H1 (cell line): ENCODE results near the gene MMP25. TPM values are rescaled to one million over a fixed set of nuclear protein-coding genes. Genes with fewer than 3 reads are reported as not detected.

Experiments
- CTCF ChIA-PET: fragments of 300-600 bp; sonication (Branson Sonifier 250); formaldehyde crosslinking; loops from one replicate; lab custom pipeline; 2021; ENCODE audit not compliant: partially characterized antibody; lab: Charles Lee
- POLR2A ChIA-PET: fragments of 300-600 bp; sonication (Branson Sonifier 250); formaldehyde crosslinking; loops from one replicate; lab custom pipeline; 2021; ENCODE audit warnings: inconsistent platforms; ENCODE audit not compliant: partially characterized antibody; lab: Charles Lee
- DNase-seq, 2 experiments: peaks; one replicate each; pipeline versions ENCODE4 v3.0.0 to v3.0.0-alpha.2; 2010 to 2022; ENCODE audit warnings: low spot score in 2 of 2, low read depth in 1 of 2, mixed read lengths in 1 of 2
- FAIRE-seq: peaks from 2 replicates; lab custom pipeline; 2011; peaks lifted over from hg19 to GRCh38; lab: Jason Lieb, UNC
- H2AFZ ChIP-seq: 2 replicates; pipeline ENCODE4 v1.8.1; 2012; ENCODE audit warnings: low read length, inconsistent platforms
- H2AK5ac ChIP-seq: 2 replicates; pipeline ENCODE4 v1.6.1; 2013; ENCODE audit warnings: low read depth, low read length
- H2BK120ac ChIP-seq: replicated peaks from 2 replicates; pipeline ENCODE3; 2013; ENCODE audit warnings: low read depth, low read length, inconsistent platforms
- H2BK12ac ChIP-seq: 2 replicates; pipeline ENCODE4 v1.6.1; 2013; ENCODE audit warnings: low read depth, low read length
- H2BK15ac ChIP-seq: 2 replicates; pipeline ENCODE4 v1.6.1; 2013; ENCODE audit warnings: low read length
- H2BK20ac ChIP-seq: 2 replicates; pipeline ENCODE4 v1.6.1; 2013; ENCODE audit warnings: low read length
- H2BK5ac ChIP-seq: 2 replicates; pipeline ENCODE4 v1.6.1; 2013; ENCODE audit warnings: low read depth, low read length
- H3K14ac ChIP-seq: 2 replicates; pipeline ENCODE4 v1.6.1; 2013; ENCODE audit warnings: inconsistent platforms; ENCODE audit not compliant: insufficient read length
- H3K18ac ChIP-seq: 2 replicates; pipeline ENCODE4 v1.6.1; 2013; ENCODE audit warnings: low read length; ENCODE audit errors: extremely low read depth
- H3K23ac ChIP-seq: 2 replicates; pipeline ENCODE4 v1.6.1; 2013; ENCODE audit warnings: inconsistent platforms; ENCODE audit not compliant: insufficient read length
- H3K23me2 ChIP-seq: 2 replicates; pipeline ENCODE4 v1.6.1; 2013; ENCODE audit warnings: low read depth, low read length
- H3K27ac ChIP-seq: 2 replicates; pipeline ENCODE4 v1.6.1; 2011; ENCODE audit warnings: low read depth, low read length, inconsistent platforms
- H3K27me3 ChIP-seq, 4 experiments: replicated peaks in 1 of 4; 1 replicate in 1 of 4; 2 replicates in 3 of 4; pipeline versions ENCODE4 v1.6.1 to v1.8.1; 2011 to 2013; ENCODE audit warnings: low read length in 3 of 4, mild to moderate bottlenecking in 3 of 4, inconsistent platforms in 2 of 4, mixed read lengths in 2 of 4, moderate library complexity in 1 of 4; ENCODE audit not compliant: control insufficient read depth in 3 of 4, insufficient read depth in 3 of 4; ENCODE audit errors: extremely low read depth in 1 of 4
- H3K36me3 ChIP-seq, 4 experiments: 2 replicates each; pipeline versions ENCODE4 v1.6.1 to v1.8.1; 2011 to 2013; ENCODE audit warnings: mild to moderate bottlenecking in 4 of 4, low read length in 3 of 4, moderate library complexity in 2 of 4, control low read depth in 1 of 4, inconsistent platforms in 1 of 4; ENCODE audit not compliant: insufficient read depth in 4 of 4, control insufficient read depth in 2 of 4
- H3K4ac ChIP-seq: replicated peaks from 2 replicates; pipeline ENCODE3; 2013; ENCODE audit warnings: low read length, low read depth, mixed read lengths, inconsistent platforms; ENCODE audit not compliant: insufficient read length
- H3K4me1 ChIP-seq, 4 experiments: replicated peaks in 1 of 4; 1 replicate in 1 of 4; 2 replicates in 3 of 4; pipeline versions ENCODE4 v1.6.1 to v1.8.1; 2011 to 2013; ENCODE audit warnings: low read length in 3 of 4, inconsistent platforms in 2 of 4, mixed read lengths in 1 of 4; ENCODE audit not compliant: insufficient read depth in 4 of 4, control insufficient read depth in 3 of 4
- H3K4me2 ChIP-seq, 2 experiments: 2 replicates each; pipeline versions ENCODE4 v1.6.1 to v1.8.1; 2011 to 2013; ENCODE audit warnings: low read depth in 2 of 2, low read length in 2 of 2, control low read depth in 1 of 2, inconsistent platforms in 1 of 2, mild to moderate bottlenecking in 1 of 2; ENCODE audit not compliant: insufficient read depth in 1 of 2
- H3K4me3 ChIP-seq, 4 experiments: fragments of 200-600, 300-600 bp in 1 of 4; sonication (generic), shearing (Covaris generic), sonication (Bioruptor Twin) in 1 of 4; 2 replicates each; pipeline versions ENCODE4 v1.5.1 to v1.8.1; 2011 to 2016; ENCODE audit warnings: low read length in 4 of 4, low read depth in 3 of 4, control low read depth in 2 of 4, inconsistent platforms in 2 of 4, mild to moderate bottlenecking in 2 of 4, mixed read lengths in 1 of 4, moderate library complexity in 1 of 4; ENCODE audit not compliant: insufficient read depth in 2 of 4; ENCODE audit errors: extremely low read depth in 1 of 4
- H3K56ac ChIP-seq: replicated peaks from 2 replicates; pipeline ENCODE3; 2013; ENCODE audit warnings: low read depth, mild to moderate bottlenecking, mixed read lengths, low read length, inconsistent platforms; ENCODE audit not compliant: insufficient read length
- H3K79me1 ChIP-seq: 2 replicates; pipeline ENCODE4 v1.6.1; 2013; ENCODE audit warnings: low read depth, low read length, control low read depth
- H3K79me2 ChIP-seq, 2 experiments: 2 replicates each; pipeline versions ENCODE4 v1.6.1 to v1.8.1; 2012 to 2013; ENCODE audit warnings: low read length in 2 of 2, mild to moderate bottlenecking in 2 of 2, inconsistent platforms in 1 of 2; ENCODE audit not compliant: insufficient read depth in 2 of 2, control insufficient read depth in 1 of 2
- H3K9ac ChIP-seq, 4 experiments: replicated peaks in 1 of 4; 1 replicate in 1 of 4; 2 replicates in 3 of 4; pipeline versions ENCODE4 v1.6.1 to v1.8.1; 2011 to 2013; ENCODE audit warnings: low read depth in 3 of 4, low read length in 3 of 4, control low read depth in 2 of 4, mild to moderate bottlenecking in 2 of 4, moderate library complexity in 2 of 4, inconsistent platforms in 1 of 4; ENCODE audit errors: extremely low read depth in 1 of 4
- H3K9me3 ChIP-seq, 2 experiments: 2 replicates each; pipeline versions ENCODE4 v1.6.1 to v1.8.1; 2012 to 2013; ENCODE audit warnings: mild to moderate bottlenecking in 2 of 2, moderate library complexity in 2 of 2, control low read depth in 1 of 2, inconsistent platforms in 1 of 2, low read depth in 1 of 2, low read length in 1 of 2, mixed read lengths in 1 of 2; ENCODE audit not compliant: insufficient read depth in 2 of 2
- H4K20me1 ChIP-seq, 2 experiments: replicated peaks in 1 of 2; 2 replicates each; pipeline versions ENCODE3 to v1.8.1; 2011 to 2013; ENCODE audit warnings: inconsistent platforms in 2 of 2, low read length in 2 of 2, mild to moderate bottlenecking in 1 of 2; ENCODE audit not compliant: insufficient read depth in 2 of 2, control insufficient read depth in 1 of 2
- H4K5ac ChIP-seq: 2 replicates; pipeline ENCODE4 v1.6.1; 2013; ENCODE audit warnings: low read length, low read depth, mixed read lengths, inconsistent platforms; ENCODE audit not compliant: insufficient read length
- H4K8ac ChIP-seq: 2 replicates; pipeline ENCODE4 v1.8.0; 2013; ENCODE audit warnings: mild to moderate bottlenecking, moderate library complexity, low read length, inconsistent platforms; ENCODE audit not compliant: insufficient read depth; ENCODE audit errors: extremely low read depth
- H4K91ac ChIP-seq: replicated peaks from 2 replicates; pipeline ENCODE3; 2013; ENCODE audit warnings: low read length, mixed read lengths, inconsistent platforms; ENCODE audit not compliant: insufficient read length
- CHD2 ChIP-seq: IDR thresholded peaks from 2 replicates; pipeline ENCODE4 v1.6.1; 2012; ENCODE audit warnings: low read length, improper control_type of control experiment
- EZH2 ChIP-seq: fragments of 200-600 bp; sonication (generic); IDR thresholded peaks from 2 replicates; pipeline ENCODE4 v1.7.1; 2012; ENCODE audit warnings: low read depth, mild to moderate bottlenecking, moderate library complexity, low read length, inconsistent platforms; ENCODE audit not compliant: severe bottlenecking
- GTF2F1 ChIP-seq: IDR thresholded peaks from 2 replicates; pipeline ENCODE4 v1.6.1; 2012; ENCODE audit warnings: low read depth, low read length, improper control_type of control experiment, borderline replicate concordance
- HDAC2 ChIP-seq, 2 experiments: fragments of 300-600 bp in 1 of 2; sonication (generic) in 1 of 2; IDR thresholded peaks; 2 replicates each; pipeline ENCODE4 v1.6.1; 2011 to 2012; ENCODE audit warnings: low read depth in 2 of 2, low read length in 2 of 2, mild to moderate bottlenecking in 2 of 2, moderate library complexity in 2 of 2, borderline replicate concordance in 1 of 2, inconsistent platforms in 1 of 2
- HDAC6 ChIP-seq: IDR thresholded peaks from one replicate; pipeline ENCODE4 v1.7.1; 2012; ENCODE audit warnings: low read depth, mild to moderate bottlenecking, inconsistent platforms, low read length, moderate library complexity
- RBBP5 ChIP-seq: IDR thresholded peaks from 2 replicates; pipeline ENCODE4 v1.7.1; 2012; ENCODE audit warnings: low read depth, mild to moderate bottlenecking, inconsistent platforms, low read length, moderate library complexity, borderline replicate concordance
- SAP30 ChIP-seq: fragments of 300-600 bp; sonication (generic); IDR thresholded peaks from 2 replicates; pipeline ENCODE4 v1.7.1; 2012; ENCODE audit warnings: low read length, moderate library complexity, mild to moderate bottlenecking, inconsistent platforms; ENCODE audit not compliant: insufficient read depth, insufficient replicate concordance
- SP1 ChIP-seq: IDR thresholded peaks from 2 replicates; pipeline ENCODE4 v1.6.1; 2011; ENCODE audit warnings: low read depth, low read length
- SP2 ChIP-seq: IDR thresholded peaks from 2 replicates; pipeline ENCODE4 v1.6.1; 2012; ENCODE audit warnings: mild to moderate bottlenecking, low read length, inconsistent platforms
- USF2 ChIP-seq: IDR thresholded peaks from 2 replicates; pipeline ENCODE4 v1.6.1; 2011; ENCODE audit warnings: low read length, improper control_type of control experiment
- WGBS, 2 experiments: shearing (Covaris generic) in 1 of 2; methylation state at CpG; one replicate each; pipeline versions ENCODE4 v1.1.6 to v1.1.7; 2013 to 2015; ENCODE audit warnings: low lambda C conversion rate in 2 of 2, mixed read lengths in 2 of 2, inconsistent platforms in 1 of 2, low coverage in 1 of 2, missing lambda C conversion rate in 1 of 2; ENCODE audit not compliant: insufficient replicate concordance in 2 of 2, insufficient coverage in 1 of 2, insufficient read length in 1 of 2; ENCODE audit errors: extremely low coverage in 1 of 2, missing lambda C conversion rate in 1 of 2; 5-methylcytosine and 5-hydroxymethylcytosine counted together
- polyA plus RNA-seq, 7 experiments: library from polyadenylated mRNA; depleted of rRNA in 3 of 7; stranded (reverse) in 5 of 7; unstranded in 2 of 7; fragments of >200 nt in 5 of 7; fragments of 200-250 nt in 2 of 7; gene quantifications; 1 replicate in 5 of 7; 2 replicates in 1 of 7; 4 replicates in 1 of 7; pipeline versions ENCODE4 v1.2.1 to v1.2.3, GENCODE V29; 2011 to 2013; ENCODE audit warnings: missing spikeins in 2 of 7, mixed read lengths in 2 of 7
- total RNA-seq: library from RNA; stranded (reverse); fragmentation: NEBNext Ultra II Directional; extraction: Animal tissue kit (Norgen Biotek cat#: 25700); gene quantifications from 2 replicates; pipeline ENCODE4 v1.2.1, GENCODE V29; 2021

Gene MMP25
- total and polyA plus RNA-seq, 2 of the 8 experiments (the other 6 are each of a cell fraction or from before 2014, with no cell fraction given): 7.7 to 26.7 TPM

- Histone ChIP-seq H4K8ac (peak overlapping the region; percentile 36; the same call in 1 of the 2 replicates), H3K9ac (no peak overlapping the region), H2BK5ac (peak overlapping the region; percentile 52; the same call in 1 of the 2 replicates)
- TF ChIP-seq EZH2 (no peak), USF2 (no peak), HDAC6 (no peak), SP1 (no peak), SAP30 (no peak), SP2 (no peak), CHD2 (no peak), HDAC2 (IDR thresholded peaks at IDR 0.05; ENCODE audit: borderline replicate concordance in 1 of 2, low read depth in 2 of 2, low read length in 2 of 2) (no peak), GTF2F1 (no peak), RBBP5 (no peak)
These were observed 40.4 kb downstream of the MMP25 start for GRCh38 chr16:3086596-3087242.

More at GRCh38 chr16:3086596-3087242, 40.4 kb downstream of the MMP25 start:
- Histone ChIP-seq H3K4me2 (no peak overlapping the region), H3K18ac (no peak overlapping the region), H2BK15ac (no peak overlapping the region), H2BK12ac (no peak overlapping the region), H3K4me3 (no peak overlapping the region), H3K23ac (no peak overlapping the region), H4K91ac (no peak overlapping the region), H3K9me3 (no peaks in the 10 kb centered on the region), H2BK120ac (no peak overlapping the region), H3K14ac (no peak overlapping the region), H3K56ac (no peak overlapping the region), H2AFZ (no peak overlapping the region), H3K23me2 (no peaks in the 10 kb centered on the region), H3K27me3 (no peaks in the 10 kb centered on the region), H3K27ac (no peak overlapping the region; the same call in 1 of the 2 replicates), H2AK5ac (no peak overlapping the region), H3K36me3 (peaks cover 20 to 38% (median 30%) of the 10 kb centered on the region in 4 experiments), H3K4ac (no peak overlapping the region), H3K79me1 (peaks cover 3% of the 10 kb centered on the region), H4K5ac (no peak overlapping the region), H4K20me1 (peaks cover 13 to 20% of the 10 kb centered on the region in 2 experiments), H3K79me2 (peaks cover 0 to 5% of the 10 kb centered on the region in 2 experiments; a peak in 1 of 4 replicates), H3K4me1 (peaks cover 0 to 6% (median 5%) of the 10 kb centered on the region in 4 experiments; a peak in 6 of 7 replicates), H2BK20ac (0 out of 2 replicates have a peak overlapping the region, but pooled peaks have one; percentile 7)
- 89% methylated on average over 14 of the region's 14 CpGs; no CpG with 5 or more reads in 1 of the 2 experiments for WGBS, 2 experiments
- ChIA-PET CTCF (interaction anchor here (1.0 to 36.8 kb wide), 16 partner anchors 9 to 115 kb away, joined by 3 to 619 read pairs (median 6); partner anchors contain the start of genes IL32, ZNF205, ZNF213 and ZSCAN10), POLR2A (interaction anchor here (0.7 to 8.3 kb wide), 22 partner anchors 11 to 117 kb away, joined by 3 to 137 read pairs (median 5); partner anchors contain the start of genes CLDN6, HCFC1R1, IL32 and THOC6)
- FAIRE-seq (no peak), DNase-seq (no peak)
